Measurements from ENCODE around the gene KRT14.

DNA sequence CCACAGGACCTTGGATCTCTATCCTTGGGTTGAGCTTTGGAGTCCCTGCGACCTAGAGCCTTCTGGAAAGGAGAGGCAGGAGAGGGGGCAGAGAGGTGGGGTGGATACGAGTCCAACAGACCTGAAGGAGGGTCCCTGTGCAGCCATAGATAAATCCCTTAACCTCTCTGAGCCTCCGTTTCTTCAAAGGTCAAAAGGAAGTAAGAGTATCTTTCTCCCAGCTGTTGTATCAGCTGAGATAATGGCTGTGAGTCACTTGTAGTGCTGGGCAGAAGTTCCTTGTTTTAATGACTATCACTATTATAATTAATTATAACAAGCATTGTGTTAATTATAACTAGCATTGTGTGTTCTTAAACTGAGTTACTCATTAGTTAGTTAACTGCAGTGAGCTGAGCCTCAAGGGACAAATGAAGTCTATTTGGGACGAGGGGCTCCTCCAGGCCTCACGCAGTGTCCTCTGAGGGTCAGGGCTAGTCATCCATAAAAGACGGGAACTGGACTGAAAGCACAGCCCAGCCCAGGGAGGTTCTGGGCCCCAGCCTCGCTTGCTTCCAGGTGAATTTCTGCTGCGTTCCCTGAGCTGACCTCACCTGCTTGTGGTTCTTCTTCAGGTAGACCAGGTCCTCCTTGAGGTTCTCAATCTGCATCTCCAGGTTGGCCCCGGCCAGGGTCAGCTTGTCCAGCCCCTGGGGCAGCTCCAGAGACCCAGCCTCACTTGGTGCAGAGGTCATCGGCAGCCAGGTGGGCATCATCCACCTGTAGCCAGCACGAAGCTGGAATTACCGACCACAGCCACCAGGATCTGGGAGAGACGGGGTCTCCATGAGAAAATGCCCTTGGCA is 43.4 kb upstream of the KRT14 start:
- TF ChIP-seq, protein P1, sequence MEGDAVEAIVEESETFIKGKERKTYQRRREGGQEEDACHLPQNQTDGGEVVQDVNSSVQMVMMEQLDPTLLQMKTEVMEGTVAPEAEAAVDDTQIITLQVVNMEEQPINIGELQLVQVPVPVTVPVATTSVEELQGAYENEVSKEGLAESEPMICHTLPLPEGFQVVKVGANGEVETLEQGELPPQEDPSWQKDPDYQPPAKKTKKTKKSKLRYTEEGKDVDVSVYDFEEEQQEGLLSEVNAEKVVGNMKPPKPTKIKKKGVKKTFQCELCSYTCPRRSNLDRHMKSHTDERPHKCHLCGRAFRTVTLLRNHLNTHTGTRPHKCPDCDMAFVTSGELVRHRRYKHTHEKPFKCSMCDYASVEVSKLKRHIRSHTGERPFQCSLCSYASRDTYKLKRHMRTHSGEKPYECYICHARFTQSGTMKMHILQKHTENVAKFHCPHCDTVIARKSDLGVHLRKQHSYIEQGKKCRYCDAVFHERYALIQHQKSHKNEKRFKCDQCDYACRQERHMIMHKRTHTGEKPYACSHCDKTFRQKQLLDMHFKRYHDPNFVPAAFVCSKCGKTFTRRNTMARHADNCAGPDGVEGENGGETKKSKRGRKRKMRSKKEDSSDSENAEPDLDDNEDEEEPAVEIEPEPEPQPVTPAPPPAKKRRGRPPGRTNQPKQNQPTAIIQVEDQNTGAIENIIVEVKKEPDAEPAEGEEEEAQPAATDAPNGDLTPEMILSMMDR (IDR thresholded peaks at IDR 0.05) = no peak
- TF ChIP-seq POLR2A (IDR thresholded peaks at IDR 0.05) = no peak
